ENCODE results near the gene CYP3A5.
"Not testable (repeated sequence)": the region's sequence is repeated elsewhere in the genome, so short reads cannot be mapped to it uniquely, and the experiment has no call there.

Gene CYP3A5

DNA sequence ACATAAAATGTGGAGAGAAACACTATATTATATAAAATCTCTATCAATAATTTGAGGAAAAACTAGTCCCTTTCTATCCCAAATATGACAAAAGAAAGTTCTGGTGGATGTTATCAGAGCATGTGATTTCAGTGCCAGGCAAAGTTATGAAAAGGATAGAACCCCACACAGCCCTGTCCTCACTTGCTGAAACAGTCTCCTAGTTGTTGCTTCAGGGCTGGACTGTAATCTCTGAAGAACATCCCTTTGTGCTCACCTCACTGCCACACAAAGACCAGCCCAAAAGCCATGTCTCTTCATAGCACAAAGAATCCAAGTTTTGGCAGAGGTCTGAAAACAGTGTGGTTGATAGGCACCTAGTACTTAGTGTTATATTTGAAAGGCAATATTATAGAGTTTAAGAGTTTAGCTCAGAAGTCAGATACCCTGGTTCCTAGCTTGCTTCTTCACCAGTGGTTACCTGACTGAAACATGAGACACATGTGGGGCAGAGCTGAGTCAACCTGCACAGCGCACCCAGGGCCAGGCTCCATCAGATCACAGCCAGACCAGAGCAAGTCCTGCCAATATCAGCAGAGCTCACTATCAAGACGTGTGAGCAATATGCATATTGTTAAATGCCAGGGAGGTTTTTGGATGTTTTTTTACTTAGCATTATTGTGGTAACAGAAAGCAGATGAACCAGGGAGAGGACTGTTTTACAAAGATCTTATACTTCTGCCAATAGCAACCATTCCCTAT is 30.2 kb upstream of the CYP3A5 start:
- TF ChIP-seq, protein P1, sequence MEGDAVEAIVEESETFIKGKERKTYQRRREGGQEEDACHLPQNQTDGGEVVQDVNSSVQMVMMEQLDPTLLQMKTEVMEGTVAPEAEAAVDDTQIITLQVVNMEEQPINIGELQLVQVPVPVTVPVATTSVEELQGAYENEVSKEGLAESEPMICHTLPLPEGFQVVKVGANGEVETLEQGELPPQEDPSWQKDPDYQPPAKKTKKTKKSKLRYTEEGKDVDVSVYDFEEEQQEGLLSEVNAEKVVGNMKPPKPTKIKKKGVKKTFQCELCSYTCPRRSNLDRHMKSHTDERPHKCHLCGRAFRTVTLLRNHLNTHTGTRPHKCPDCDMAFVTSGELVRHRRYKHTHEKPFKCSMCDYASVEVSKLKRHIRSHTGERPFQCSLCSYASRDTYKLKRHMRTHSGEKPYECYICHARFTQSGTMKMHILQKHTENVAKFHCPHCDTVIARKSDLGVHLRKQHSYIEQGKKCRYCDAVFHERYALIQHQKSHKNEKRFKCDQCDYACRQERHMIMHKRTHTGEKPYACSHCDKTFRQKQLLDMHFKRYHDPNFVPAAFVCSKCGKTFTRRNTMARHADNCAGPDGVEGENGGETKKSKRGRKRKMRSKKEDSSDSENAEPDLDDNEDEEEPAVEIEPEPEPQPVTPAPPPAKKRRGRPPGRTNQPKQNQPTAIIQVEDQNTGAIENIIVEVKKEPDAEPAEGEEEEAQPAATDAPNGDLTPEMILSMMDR (conservative IDR thresholded peaks at IDR 0.05; ENCODE audit: low read depth, low read length): no peak
- no peak overlapping the region for H3K4me3 ChIP-seq (ENCODE audit: low read length)
- no peak for DNase-seq (ENCODE audit: low read depth)

- no peak for DNase-seq (ENCODE audit: low read depth)
- TF ChIP-seq, protein P1 (conservative IDR thresholded peaks at IDR 0.05; ENCODE audit: low read depth, low read length): no peak
Measured at GRCh38 chr7:99709260-99709659, 29.5 kb upstream of the CYP3A5 start.

DNA sequence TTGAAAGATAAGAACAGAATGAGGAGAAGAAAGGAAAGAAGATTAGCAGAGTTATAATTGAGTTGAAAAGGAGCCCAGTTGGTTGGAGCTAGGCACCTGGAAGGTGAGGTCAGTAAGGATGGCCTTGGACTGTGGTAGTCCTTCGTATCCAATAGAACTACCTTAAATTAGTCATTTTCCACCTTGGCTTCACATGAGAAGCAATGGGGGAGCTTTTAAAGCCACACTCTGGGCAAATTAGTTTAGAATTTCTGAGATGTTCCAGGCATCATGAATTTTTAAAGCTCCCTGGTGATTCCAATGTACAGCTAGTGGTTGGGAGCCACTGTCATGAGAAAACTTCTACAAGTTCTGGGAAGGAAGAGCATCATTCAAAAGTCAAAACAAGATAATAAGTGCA is 27.3 kb upstream of the CYP3A5 start:
- DNase-seq (ENCODE audit: low read depth): peak; percentile 2
- TF ChIP-seq, protein P1 (conservative IDR thresholded peaks at IDR 0.05; ENCODE audit: low read depth, low read length): no peak
- no peak overlapping the region for H3K4me3 ChIP-seq (ENCODE audit: low read length)

More at GRCh38 chr7:99709260-99709659, 29.5 kb upstream of the CYP3A5 start:
- no peak overlapping the region for H3K4me3 ChIP-seq (ENCODE audit: low read length)

- no peak for DNase-seq (ENCODE audit: low read depth)
- no peak overlapping the region for H3K4me3 ChIP-seq (ENCODE audit: low read length)
- TF ChIP-seq, protein P1 (conservative IDR thresholded peaks at IDR 0.05; ENCODE audit: low read depth, low read length): no peak
Measured at GRCh38 chr7:99699946-99700345, 20.1 kb upstream of the CYP3A5 start.

DNA sequence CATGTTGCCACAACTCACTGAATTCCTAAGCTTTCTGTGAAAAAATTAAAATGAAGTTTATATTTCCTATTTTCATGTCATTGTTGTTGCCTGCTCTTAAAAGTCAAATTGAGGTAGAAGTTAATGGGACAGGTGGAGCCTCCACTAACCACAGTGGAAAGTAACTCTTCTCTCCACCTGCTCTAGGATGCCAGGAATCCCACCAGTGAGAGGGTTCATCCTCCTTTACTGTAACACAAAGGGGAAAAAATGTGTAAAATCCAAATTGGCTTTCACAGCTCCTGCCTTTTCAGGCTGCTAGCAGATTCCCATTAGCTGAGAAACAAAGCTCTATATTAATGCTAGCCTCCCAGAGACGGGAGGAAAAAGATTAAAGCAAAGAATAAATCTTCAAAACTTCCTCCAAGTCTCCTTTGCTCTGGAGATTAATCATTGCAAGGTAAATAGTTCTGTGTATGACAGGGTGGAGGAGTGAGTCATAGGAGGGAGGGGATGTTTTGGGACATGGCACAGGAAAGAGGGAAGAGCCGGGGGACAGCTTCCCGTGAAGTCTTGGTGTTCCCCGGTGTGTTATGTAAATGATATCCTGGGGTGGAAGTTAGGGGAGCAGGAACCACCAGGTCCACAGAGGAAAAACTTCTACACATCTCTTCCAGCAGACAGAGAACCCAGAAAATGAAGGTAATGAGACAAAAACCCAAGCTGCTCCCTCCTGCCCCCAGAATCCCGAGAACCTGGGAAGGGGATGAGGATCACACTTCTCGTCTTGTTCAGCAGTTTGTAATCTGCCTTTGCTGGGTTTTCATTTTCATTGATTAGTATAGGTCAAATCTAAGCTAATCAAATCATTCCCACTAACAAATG is 19.3 kb upstream of the CYP3A5 start:
- not testable (repeated sequence) for DNase-seq (ENCODE audit: low read depth); H3K4me3 ChIP-seq (ENCODE audit: low read length)

DNA sequence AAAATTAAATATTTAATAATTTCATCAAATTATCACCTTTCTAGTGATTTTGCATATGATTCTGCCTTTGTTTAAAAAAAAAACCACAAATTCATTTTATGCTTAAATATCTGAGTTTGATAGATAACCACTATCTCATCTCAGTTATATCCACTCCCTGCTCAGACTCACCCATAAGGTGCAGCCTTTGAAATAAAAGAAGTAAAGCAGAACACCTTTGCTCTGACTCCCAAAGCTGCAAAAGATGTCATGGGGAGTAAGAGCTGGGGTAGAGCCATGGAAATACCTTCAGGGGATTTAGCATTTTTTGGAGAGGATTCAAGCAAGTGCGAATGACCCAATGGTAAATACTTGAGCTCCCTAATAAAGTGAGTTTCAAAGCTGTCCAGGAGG is 15.1 kb upstream of the CYP3A5 start:
- TF ChIP-seq, protein P1 (conservative IDR thresholded peaks at IDR 0.05; ENCODE audit: low read depth, low read length): no peak
- H3K4me3 ChIP-seq (ENCODE audit: low read length): no peak overlapping the region
- DNase-seq (ENCODE audit: low read depth): no peak

- TF ChIP-seq, protein P1 (conservative IDR thresholded peaks at IDR 0.05; ENCODE audit: low read depth, low read length): no peak
- no peak for DNase-seq (ENCODE audit: low read depth)
- H3K4me3 ChIP-seq (ENCODE audit: low read length): no peak overlapping the region
Measured at GRCh38 chr7:99694201-99694911, 14.6 kb upstream of the CYP3A5 start.

All from retinal pigment epithelial cell (primary cell).